ENCODE measurements around the gene GALNT7.

DNA sequence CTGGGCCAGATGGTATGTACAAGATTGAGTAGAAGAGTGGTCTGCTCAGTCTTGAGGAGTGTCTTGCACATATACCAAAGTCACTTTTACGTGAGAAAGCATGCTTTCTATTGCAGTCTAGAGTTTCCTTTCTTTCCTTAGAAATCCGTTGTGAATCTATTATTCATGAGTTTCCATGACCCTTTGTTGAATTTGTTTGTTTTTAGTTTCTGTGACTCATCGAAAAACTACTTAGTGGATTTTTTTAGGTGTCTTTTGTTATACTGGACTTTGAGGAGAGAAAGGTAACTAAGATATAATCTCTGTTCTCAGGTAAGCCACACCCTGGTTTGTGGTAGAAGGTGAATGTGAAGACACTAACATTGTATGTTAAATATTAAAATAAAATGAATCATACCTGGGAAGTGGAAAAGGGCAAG is 23.0 kb downstream of the GALNT7 start:
- no peak for TF ChIP-seq OSR2 (tag by site-specific recombination; IDR thresholded peaks at IDR 0.05)
- TF ChIP-seq CTCF (tag by site-specific recombination; IDR thresholded peaks at IDR 0.05) = no peak
- TF ChIP-seq ELK4 (IDR thresholded peaks at IDR 0.05; ENCODE audit: borderline replicate concordance, low read depth, low read length) = no peak
- TF ChIP-seq YY1 (tag by site-specific recombination; IDR thresholded peaks at IDR 0.05) = no peak
- no peak for TF ChIP-seq ZFP37 (tag by site-specific recombination; IDR thresholded peaks at IDR 0.05)
